Measurements from ENCODE around the gene PCDHGC4.

PCDHGC4 gene

GRCh38 chr5:141485321-141486055 is 658 bp downstream of the PCDHGC4 start:
- H3K27ac ChIP-seq: no peak overlapping the region
- TF ChIP-seq ZFX (IDR thresholded peaks at IDR 0.05) (no peak), CTCF (conservative IDR thresholded peaks at IDR 0.05) (no peak)

- TF ChIP-seq CTCF (conservative IDR thresholded peaks at IDR 0.05): no peak
- no peak for TF ChIP-seq ZFX (IDR thresholded peaks at IDR 0.05)
- H3K27ac ChIP-seq: no peak overlapping the region
Observed at GRCh38 chr5:141486091-141486490, 1.3 kb downstream of the PCDHGC4 start.

DNA sequence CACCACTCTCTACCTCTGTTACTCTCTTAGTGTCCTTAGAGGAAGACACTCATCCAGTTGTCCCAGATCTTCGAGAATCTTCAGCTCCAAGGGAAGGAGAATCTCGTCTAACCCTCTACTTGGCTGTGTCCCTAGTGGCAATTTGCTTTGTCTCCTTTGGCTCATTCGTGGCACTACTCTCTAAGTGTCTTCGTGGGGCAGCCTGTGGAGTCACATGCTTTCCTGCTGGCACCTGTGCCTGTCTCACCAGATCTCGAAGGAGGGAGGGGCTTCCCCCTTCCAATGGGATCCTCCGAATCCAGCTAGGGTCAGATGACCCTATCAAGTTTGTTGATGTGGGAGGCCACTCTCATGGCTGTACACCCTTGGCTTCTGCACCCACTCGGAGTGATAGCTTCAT is 2.3 kb downstream of the PCDHGC4 start:
- H3K27ac ChIP-seq: no peak overlapping the region
- TF ChIP-seq CTCF (conservative IDR thresholded peaks at IDR 0.05) (no peak), ZFX (IDR thresholded peaks at IDR 0.05) (no peak)

DNA sequence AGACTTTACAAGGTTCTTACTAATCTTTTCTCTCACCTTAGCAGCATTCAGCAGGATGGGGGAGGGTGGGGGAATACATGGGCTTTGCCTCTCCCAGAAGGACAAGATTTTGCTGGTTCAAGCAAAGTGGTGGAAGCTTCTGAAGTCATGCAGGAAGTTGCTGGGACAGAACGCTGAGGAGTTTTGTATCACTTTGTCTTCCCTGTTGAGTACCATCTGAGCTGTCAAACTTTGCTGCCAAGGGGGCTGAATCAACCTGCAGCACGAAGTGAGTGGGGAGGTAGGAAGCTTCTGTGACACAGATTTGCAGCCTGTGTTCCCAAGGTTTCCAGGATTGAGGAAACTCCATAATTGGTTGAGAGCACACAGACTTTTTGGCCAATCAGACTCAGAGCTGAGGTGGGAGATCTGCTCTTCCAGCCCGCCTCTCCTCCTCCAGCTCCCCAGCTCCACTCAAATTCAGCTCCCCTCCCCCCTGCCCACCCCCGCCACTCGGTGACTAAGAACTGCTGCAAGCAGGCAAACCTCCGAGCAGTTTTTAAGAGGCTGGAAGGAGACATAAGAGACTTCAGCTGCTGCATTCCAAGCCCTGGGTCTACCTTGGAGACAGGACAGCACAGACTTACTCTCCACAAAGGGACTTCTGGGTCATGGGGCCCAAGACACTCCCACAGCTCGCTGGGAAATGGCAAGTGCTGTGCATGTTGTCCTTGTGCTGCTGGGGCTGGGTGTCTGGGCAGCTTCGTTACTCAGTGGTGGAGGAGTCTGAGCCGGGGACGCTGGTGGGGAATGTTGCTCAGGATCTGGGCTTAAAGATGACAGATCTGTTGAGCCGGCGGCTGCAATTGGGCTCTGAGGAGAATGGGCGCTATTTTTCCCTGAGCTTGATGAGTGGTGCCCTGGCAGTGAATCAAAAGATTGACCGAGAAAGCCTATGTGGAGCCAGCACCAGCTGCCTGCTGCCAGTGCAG is 4.0 kb downstream of the PCDHGC4 start, which contains the start of gene PCDHGC5:
PCDHGC5 (plus strand) TSS at position 491 of the 971 bp plus-strand sequence; CDS start at position 651, 160 bp downstream.
- H3K27ac ChIP-seq: no peak within 1 kb of the TSS
- TF ChIP-seq ZFX (IDR thresholded peaks at IDR 0.05): no peak
- no peak for TF ChIP-seq CTCF (conservative IDR thresholded peaks at IDR 0.05)

DNA sequence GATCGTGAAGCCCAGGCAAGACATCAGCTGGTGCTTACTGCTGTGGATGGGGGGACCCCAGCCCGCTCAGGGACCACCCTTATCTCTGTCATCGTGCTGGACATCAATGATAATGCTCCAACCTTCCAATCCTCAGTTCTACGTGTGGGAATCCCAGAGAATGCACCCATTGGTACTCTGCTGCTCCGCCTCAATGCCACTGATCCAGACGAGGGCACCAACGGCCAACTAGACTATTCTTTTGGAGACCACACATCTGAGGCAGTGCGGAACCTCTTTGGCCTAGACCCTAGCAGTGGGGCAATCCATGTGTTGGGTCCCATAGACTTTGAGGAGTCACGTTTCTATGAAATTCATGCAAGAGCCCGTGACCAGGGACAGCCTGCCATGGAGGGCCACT is 5.0 kb downstream of the PCDHGC4 start:
- TF ChIP-seq CTCF (conservative IDR thresholded peaks at IDR 0.05): no peak
- no peak for TF ChIP-seq ZFX (IDR thresholded peaks at IDR 0.05)
- no peak overlapping the region for H3K27ac ChIP-seq

- TF ChIP-seq ZFX (IDR thresholded peaks at IDR 0.05) (no peak), CTCF (conservative IDR thresholded peaks at IDR 0.05) (no peak)
- H3K27ac ChIP-seq: no peak overlapping the region
Observed at GRCh38 chr5:141490271-141490670, 5.4 kb downstream of the PCDHGC4 start.

GRCh38 chr5:141490771-141491170 is 5.9 kb downstream of the PCDHGC4 start:
- H3K27ac ChIP-seq: no peak overlapping the region
- TF ChIP-seq ZFX (IDR thresholded peaks at IDR 0.05): no peak
- TF ChIP-seq CTCF (conservative IDR thresholded peaks at IDR 0.05): no peak
